Activated T-helper 2 cell treated with anti-CD3 and anti-CD28 coated beads, Interferon-gamma antibody, Interleukin-2, Interleukin-4, amounts not matched to agents 10 μg/mL and 5 μg/mL and 100 μg/mL, durations not matched to agents 14 hours and 24 hours and 36 hours (primary cell): Measurements from ENCODE around the gene SAXO1. TPM values are rescaled to one million over a fixed set of nuclear protein-coding genes. Genes with fewer than 3 reads are reported as not detected.
"Not testable (repeated sequence)": the region's sequence is repeated elsewhere in the genome, so short reads cannot be mapped to it uniquely, and the experiment has no call there.

Source experiments
- DNase-seq: peaks from one replicate; pipeline ENCODE4 v3.0.0; 2021; ENCODE audit warnings: low spot score
- H3K27ac Mint-ChIP-seq: one replicate; pipeline ENCODE4 v1.8.0; 2021; ENCODE audit warnings: mixed read lengths
- H3K27me3 Mint-ChIP-seq: one replicate; pipeline ENCODE4 v1.8.0; 2021; ENCODE audit warnings: low read depth, mixed read lengths
- H3K36me3 Mint-ChIP-seq: one replicate; pipeline ENCODE4 v1.8.0; 2021; ENCODE audit warnings: low read depth, mixed read lengths
- H3K4me1 Mint-ChIP-seq: one replicate; pipeline ENCODE4 v1.8.0; 2021; ENCODE audit warnings: low read depth, mixed read lengths
- H3K4me3 Mint-ChIP-seq: one replicate; pipeline ENCODE4 v1.8.0; 2021; ENCODE audit warnings: low read depth, mild to moderate bottlenecking, moderate library complexity, mixed read lengths
- H3K9me3 Mint-ChIP-seq: one replicate; pipeline ENCODE4 v1.8.0; 2021; ENCODE audit warnings: mixed read lengths
- intact Hi-C: fragments of 100-400 bp; cut with micrococcal nuclease; formaldehyde crosslinking; loops from one replicate; pipeline ENCODE4 v1.15.1; 2023
- total RNA-seq: library from RNA; stranded (reverse); gene quantifications from 2 replicates; pipeline ENCODE4 v1.2.3, GENCODE V29; 2022

SAXO1 gene
- total RNA-seq, 1 donor from 2014 or later = not detected

GRCh38 chr9:18991197-18991596 lies 41.8 kb downstream of the SAXO1 start:
- not testable (repeated sequence) for H3K36me3 Mint-ChIP-seq

GRCh38 chr9:18990494-18990893 lies 42.5 kb downstream of the SAXO1 start:
- no peak for DNase-seq
- H3K27ac Mint-ChIP-seq = no peak overlapping the region
- no peaks in the 10 kb centered on the region for H3K9me3 Mint-ChIP-seq
- peaks cover 3% of the 10 kb centered on the region for H3K27me3 Mint-ChIP-seq
- intact Hi-C loops = no loop called here
- H3K36me3 Mint-ChIP-seq = no peaks in the 10 kb centered on the region
- no peaks in the 10 kb centered on the region for H3K4me1 Mint-ChIP-seq
- H3K4me3 Mint-ChIP-seq = no peak overlapping the region

More at GRCh38 chr9:18991197-18991596, 41.8 kb downstream of the SAXO1 start:
- H3K4me1 Mint-ChIP-seq, H3K9me3 Mint-ChIP-seq, H3K27me3 Mint-ChIP-seq, H3K27ac Mint-ChIP-seq, DNase-seq, H3K4me3 Mint-ChIP-seq, intact Hi-C loops: not testable (repeated sequence)

- intact Hi-C loops = no loop called here
- Mint-ChIP-seq H3K9me3 (no peaks in the 10 kb centered on the region), H3K36me3 (no peaks in the 10 kb centered on the region), H3K27ac (no peak overlapping the region), H3K4me1 (no peaks in the 10 kb centered on the region), H3K27me3 (peaks cover 3% of the 10 kb centered on the region), H3K4me3 (no peak overlapping the region)
- no peak for DNase-seq
These were observed 43.1 kb downstream of the SAXO1 start for GRCh38 chr9:18989865-18990264.

- H3K4me3 Mint-ChIP-seq = no peak overlapping the region
- intact Hi-C loops = no loop called here
- peaks cover 3% of the 10 kb centered on the region for H3K27me3 Mint-ChIP-seq
- H3K36me3 Mint-ChIP-seq = no peaks in the 10 kb centered on the region
- no peak overlapping the region for H3K27ac Mint-ChIP-seq
- no peaks in the 10 kb centered on the region for H3K4me1 Mint-ChIP-seq
- H3K9me3 Mint-ChIP-seq = no peaks in the 10 kb centered on the region
- no peak for DNase-seq
These were observed 43.9 kb downstream of the SAXO1 start for GRCh38 chr9:18989097-18989496.

GRCh38 chr9:18988003-18988402 lies 45.0 kb downstream of the SAXO1 start:
- Mint-ChIP-seq H3K9me3 (no peaks in the 10 kb centered on the region), H3K27me3 (peaks cover 3% of the 10 kb centered on the region), H3K36me3 (no peaks in the 10 kb centered on the region), H3K4me1 (no peaks in the 10 kb centered on the region), H3K27ac (no peak overlapping the region), H3K4me3 (no peak overlapping the region)
- DNase-seq = no peak
- intact Hi-C loops = no loop called here

- Mint-ChIP-seq H3K36me3 (no peaks in the 10 kb centered on the region), H3K4me3 (no peak overlapping the region), H3K4me1 (no peaks in the 10 kb centered on the region), H3K27ac (no peak overlapping the region), H3K27me3 (peaks cover 3% of the 10 kb centered on the region), H3K9me3 (no peaks in the 10 kb centered on the region)
- no peak for DNase-seq
- intact Hi-C loops = no loop called here
These were observed 47.0 kb downstream of the SAXO1 start for GRCh38 chr9:18985996-18986395.

- Mint-ChIP-seq H3K27me3 (peaks cover 3% of the 10 kb centered on the region), H3K4me3 (no peak overlapping the region), H3K36me3 (no peaks in the 10 kb centered on the region), H3K4me1 (no peaks in the 10 kb centered on the region), H3K27ac (no peak overlapping the region), H3K9me3 (no peaks in the 10 kb centered on the region)
- intact Hi-C loops = no loop called here
- no peak for DNase-seq
These were observed 47.5 kb downstream of the SAXO1 start for GRCh38 chr9:18985464-18985951.

- intact Hi-C loops = no loop called here
- no peak overlapping the region for H3K4me3 Mint-ChIP-seq
- no peak overlapping the region for H3K27ac Mint-ChIP-seq
- no peaks in the 10 kb centered on the region for H3K36me3 Mint-ChIP-seq
- H3K9me3 Mint-ChIP-seq = no peaks in the 10 kb centered on the region
- peaks cover 3% of the 10 kb centered on the region for H3K27me3 Mint-ChIP-seq
- no peak for DNase-seq
- H3K4me1 Mint-ChIP-seq = no peaks in the 10 kb centered on the region
These were observed 50.8 kb downstream of the SAXO1 start for GRCh38 chr9:18982262-18982620.

- Mint-ChIP-seq H3K4me3 (no peak overlapping the region), H3K9me3 (no peaks in the 10 kb centered on the region), H3K27me3 (peaks cover 3% of the 10 kb centered on the region), H3K27ac (no peak overlapping the region), H3K36me3 (no peaks in the 10 kb centered on the region), H3K4me1 (peaks cover 2% of the 10 kb centered on the region)
- no peak for DNase-seq
- intact Hi-C loops = no loop called here
These were observed 51.3 kb downstream of the SAXO1 start for GRCh38 chr9:18981476-18982261.

GRCh38 chr9:18980189-18980588 lies 52.8 kb downstream of the SAXO1 start:
- Mint-ChIP-seq H3K27ac (no peak overlapping the region), H3K4me1 (peaks cover 4% of the 10 kb centered on the region), H3K27me3 (peaks cover 6% of the 10 kb centered on the region), H3K36me3 (no peaks in the 10 kb centered on the region), H3K9me3 (no peaks in the 10 kb centered on the region), H3K4me3 (no peak overlapping the region)
- no peak for DNase-seq
- intact Hi-C loops = no loop called here

GRCh38 chr9:18979367-18979766 lies 53.6 kb downstream of the SAXO1 start:
- Mint-ChIP-seq H3K4me3 (no peak overlapping the region), H3K27ac (no peak overlapping the region), H3K4me1 (peaks cover 4% of the 10 kb centered on the region), H3K9me3 (no peaks in the 10 kb centered on the region), H3K27me3 (peaks cover 9% of the 10 kb centered on the region), H3K36me3 (no peaks in the 10 kb centered on the region)
- DNase-seq = no peak
- intact Hi-C loops = no loop called here

GRCh38 chr9:18978188-18978587 lies 54.8 kb downstream of the SAXO1 start:
- H3K4me1 Mint-ChIP-seq = peaks cover 4% of the 10 kb centered on the region
- no peak overlapping the region for H3K4me3 Mint-ChIP-seq
- intact Hi-C loops = no loop called here

GRCh38 chr9:18976709-18977531 lies 56.1 kb downstream of the SAXO1 start:
- Mint-ChIP-seq H3K27me3 (peaks cover 15% of the 10 kb centered on the region), H3K4me1 (peaks cover 4% of the 10 kb centered on the region), H3K9me3 (no peaks in the 10 kb centered on the region), H3K4me3 (no peak overlapping the region), H3K36me3 (no peaks in the 10 kb centered on the region), H3K27ac (no peak overlapping the region)
- intact Hi-C loops = no loop called here
- DNase-seq = no peak

More at GRCh38 chr9:18978188-18978587, 54.8 kb downstream of the SAXO1 start:
- no peaks in the 10 kb centered on the region for H3K9me3 Mint-ChIP-seq
- H3K27me3 Mint-ChIP-seq = peaks cover 11% of the 10 kb centered on the region
- H3K36me3 Mint-ChIP-seq = no peaks in the 10 kb centered on the region
- no peak overlapping the region for H3K27ac Mint-ChIP-seq
- no peak for DNase-seq
